Measurements from ENCODE around the gene FAF2.

- TF ChIP-seq, protein P1, sequence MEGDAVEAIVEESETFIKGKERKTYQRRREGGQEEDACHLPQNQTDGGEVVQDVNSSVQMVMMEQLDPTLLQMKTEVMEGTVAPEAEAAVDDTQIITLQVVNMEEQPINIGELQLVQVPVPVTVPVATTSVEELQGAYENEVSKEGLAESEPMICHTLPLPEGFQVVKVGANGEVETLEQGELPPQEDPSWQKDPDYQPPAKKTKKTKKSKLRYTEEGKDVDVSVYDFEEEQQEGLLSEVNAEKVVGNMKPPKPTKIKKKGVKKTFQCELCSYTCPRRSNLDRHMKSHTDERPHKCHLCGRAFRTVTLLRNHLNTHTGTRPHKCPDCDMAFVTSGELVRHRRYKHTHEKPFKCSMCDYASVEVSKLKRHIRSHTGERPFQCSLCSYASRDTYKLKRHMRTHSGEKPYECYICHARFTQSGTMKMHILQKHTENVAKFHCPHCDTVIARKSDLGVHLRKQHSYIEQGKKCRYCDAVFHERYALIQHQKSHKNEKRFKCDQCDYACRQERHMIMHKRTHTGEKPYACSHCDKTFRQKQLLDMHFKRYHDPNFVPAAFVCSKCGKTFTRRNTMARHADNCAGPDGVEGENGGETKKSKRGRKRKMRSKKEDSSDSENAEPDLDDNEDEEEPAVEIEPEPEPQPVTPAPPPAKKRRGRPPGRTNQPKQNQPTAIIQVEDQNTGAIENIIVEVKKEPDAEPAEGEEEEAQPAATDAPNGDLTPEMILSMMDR (IDR thresholded peaks at IDR 0.05): no peak
- no peak for TF ChIP-seq MYC (IDR thresholded peaks at IDR 0.05; ENCODE audit: borderline replicate concordance, low read length)
- no peak for TF ChIP-seq RAD21 (conservative IDR thresholded peaks at IDR 0.05 in 1 of 2, IDR thresholded peaks at IDR 0.05 in 1 of 2)
- TF ChIP-seq CHD4 (IDR thresholded peaks at IDR 0.05; ENCODE audit: borderline replicate concordance): no peak
These were observed 109.7 kb downstream of the FAF2 start for GRCh38 chr5:176557846-176558245.
